ENCODE data around the gene HIGD1A. TPM values are rescaled to one million over a fixed set of nuclear protein-coding genes. Genes with fewer than 3 reads are reported as not detected.
A peak's percentile ranks its signal among the peaks of the same experiment; 100 is the strongest.

HIGD1A gene
- total RNA-seq, 1 experiment from 2014 or later = 278 TPM

GRCh38 chr3:42755681-42756578, 48.4 kb downstream of the HIGD1A start:
- DNase-seq (ENCODE audit: low read depth) = peak; percentile 37

- no peak for DNase-seq (ENCODE audit: low read depth)
These were observed 50.5 kb downstream of the HIGD1A start for GRCh38 chr3:42753757-42754156.

GRCh38 chr3:42752961-42753360, 51.3 kb downstream of the HIGD1A start:
- DNase-seq (ENCODE audit: low read depth) = no peak

- DNase-seq (ENCODE audit: low read depth) = no peak
These were observed 51.8 kb downstream of the HIGD1A start for GRCh38 chr3:42752441-42752840.

GRCh38 chr3:42751609-42752008, 52.7 kb downstream of the HIGD1A start:
- DNase-seq (ENCODE audit: low read depth) = no peak

GRCh38 chr3:42750834-42751233, 53.5 kb downstream of the HIGD1A start:
- no peak for DNase-seq (ENCODE audit: low read depth)

- no peak for DNase-seq (ENCODE audit: low read depth)
These were observed 54.5 kb downstream of the HIGD1A start for GRCh38 chr3:42749753-42750231.

- no peak for DNase-seq (ENCODE audit: low read depth)
These were observed 55.1 kb downstream of the HIGD1A start for GRCh38 chr3:42749025-42749752.

GRCh38 chr3:42747581-42747980, 56.7 kb downstream of the HIGD1A start:
- DNase-seq (ENCODE audit: low read depth) = no peak

- DNase-seq (ENCODE audit: low read depth) = no peak
These were observed 57.5 kb downstream of the HIGD1A start for GRCh38 chr3:42746455-42747450.

GRCh38 chr3:42745776-42746454, 58.4 kb downstream of the HIGD1A start:
- no peak for DNase-seq (ENCODE audit: low read depth)

GRCh38 chr3:42745291-42745745, 59.0 kb downstream of the HIGD1A start:
- DNase-seq (ENCODE audit: low read depth) = no peak

- no peak for DNase-seq (ENCODE audit: low read depth)
These were observed 60.9 kb downstream of the HIGD1A start for GRCh38 chr3:42743204-42743995.

GRCh38 chr3:42742688-42743087, 61.6 kb downstream of the HIGD1A start:
- no peak for DNase-seq (ENCODE audit: low read depth)

- DNase-seq (ENCODE audit: low read depth) = no peak
These were observed 62.0 kb downstream of the HIGD1A start for GRCh38 chr3:42742259-42742658.

GRCh38 chr3:42741796-42742195, 62.5 kb downstream of the HIGD1A start:
- DNase-seq (ENCODE audit: low read depth) = no peak

- DNase-seq (ENCODE audit: low read depth) = no peak
These were observed 64.7 kb downstream of the HIGD1A start for GRCh38 chr3:42739401-42740158.

GRCh38 chr3:42736531-42736930, 67.8 kb downstream of the HIGD1A start:
- DNase-seq (ENCODE audit: low read depth) = no peak

- DNase-seq (ENCODE audit: low read depth) = no peak
These were observed 68.2 kb downstream of the HIGD1A start for GRCh38 chr3:42736081-42736480.

All from RPMI7951 (cell line).